Measurements from ENCODE around the gene BANF1. TPM values are rescaled to one million over a fixed set of nuclear protein-coding genes. Genes with fewer than 3 reads are reported as not detected.
A peak's percentile ranks its signal among the peaks of the same experiment; 100 is the strongest.

The BANF1 gene
- total and polyA plus RNA-seq, 2 of the 13 experiments (the other 11 are each of a cell fraction or from before 2014, with no cell fraction given): 40.5 to 86.5 TPM

GRCh38 chr11:66045177-66045639, 42.9 kb downstream of the BANF1 start (continued):
- no peak for TF ChIP-seq FOSL1 (CRISPR knock-in tag; IDR thresholded peaks at IDR 0.05; ENCODE audit: borderline replicate concordance)
- TF ChIP-seq KMT2A (CRISPR knock-in tag; IDR thresholded peaks at IDR 0.05): no peak
- no peak; the same call in 1 of the 2 replicates for TF ChIP-seq ZNF501 (CRISPR knock-in tag; IDR thresholded peaks at IDR 0.05)
- TF ChIP-seq GTF3A (CRISPR knock-in tag; conservative IDR thresholded peaks at IDR 0.05): no peak
- no peak for TF ChIP-seq TRIM24 (CRISPR knock-in tag; IDR thresholded peaks at IDR 0.05)
- no peak for TF ChIP-seq SAFB2 (CRISPR knock-in tag; IDR thresholded peaks at IDR 0.05; ENCODE audit: borderline replicate concordance, low read depth)
- TF ChIP-seq ZNF138 (CRISPR knock-in tag; IDR thresholded peaks at IDR 0.05; ENCODE audit: low read depth): no peak
- no peak for TF ChIP-seq ZNF792 (CRISPR knock-in tag; IDR thresholded peaks at IDR 0.05)
- TF ChIP-seq NFKB2 (CRISPR knock-in tag; IDR thresholded peaks at IDR 0.05; ENCODE audit: borderline replicate concordance): no peak; the same call in 1 of the 2 replicates
- no peak for TF ChIP-seq ZNF264 (CRISPR knock-in tag; IDR thresholded peaks at IDR 0.05)
- TF ChIP-seq ZFP62 (CRISPR knock-in tag; IDR thresholded peaks at IDR 0.05): no peak
- no peak for TF ChIP-seq POLR2AphosphoS5 (IDR thresholded peaks at IDR 0.05; ENCODE audit: low read depth, low read length)
- no peak for TF ChIP-seq NFAT5 (CRISPR knock-in tag; IDR thresholded peaks at IDR 0.05)
- no peak for TF ChIP-seq TRAFD1 (CRISPR knock-in tag; IDR thresholded peaks at IDR 0.05; ENCODE audit: borderline replicate concordance)
- no peak for TF ChIP-seq ZNF10 (CRISPR knock-in tag; IDR thresholded peaks at IDR 0.05; ENCODE audit: borderline replicate concordance, low read depth)
- no peak for TF ChIP-seq NFE2L2 (IDR thresholded peaks at IDR 0.05; ENCODE audit: low read length)
- no peak for TF ChIP-seq ZNF773 (CRISPR knock-in tag; IDR thresholded peaks at IDR 0.05; ENCODE audit: borderline replicate concordance)
- no peak for TF ChIP-seq MBNL3 (CRISPR knock-in tag; conservative IDR thresholded peaks at IDR 0.05)
- no peak for TF ChIP-seq THAP8 (CRISPR knock-in tag; IDR thresholded peaks at IDR 0.05; ENCODE audit: borderline replicate concordance)
- peak; percentile 76 for TF ChIP-seq SP5 (CRISPR knock-in tag; IDR thresholded peaks at IDR 0.05; ENCODE audit: borderline replicate concordance, low read depth)
- no peak for TF ChIP-seq MIER3 (CRISPR knock-in tag; IDR thresholded peaks at IDR 0.05; ENCODE audit: borderline replicate concordance)
- TF ChIP-seq E2F1 (CRISPR knock-in tag; IDR thresholded peaks at IDR 0.05): no peak
- TF ChIP-seq SETDB1 (CRISPR knock-in tag; IDR thresholded peaks at IDR 0.05; ENCODE audit: borderline replicate concordance): no peak

Data from HepG2 (cell line).